IPS-18c (cell line): ENCODE measurements around the gene DAAM1.

Experiments used
- H3K4me3 ChIP-seq: 2 replicates; pipeline ENCODE4 v1.7.0; 2013; ENCODE audit warnings: low read depth, mild to moderate bottlenecking, low read length, moderate library complexity; ENCODE audit not compliant: insufficient read depth
- H3K9me3 ChIP-seq: one replicate; pipeline ENCODE4 v1.6.1; 2013; ENCODE audit warnings: mild to moderate bottlenecking, low read length, moderate library complexity; ENCODE audit not compliant: control insufficient read depth, insufficient read depth

DAAM1 gene

DNA sequence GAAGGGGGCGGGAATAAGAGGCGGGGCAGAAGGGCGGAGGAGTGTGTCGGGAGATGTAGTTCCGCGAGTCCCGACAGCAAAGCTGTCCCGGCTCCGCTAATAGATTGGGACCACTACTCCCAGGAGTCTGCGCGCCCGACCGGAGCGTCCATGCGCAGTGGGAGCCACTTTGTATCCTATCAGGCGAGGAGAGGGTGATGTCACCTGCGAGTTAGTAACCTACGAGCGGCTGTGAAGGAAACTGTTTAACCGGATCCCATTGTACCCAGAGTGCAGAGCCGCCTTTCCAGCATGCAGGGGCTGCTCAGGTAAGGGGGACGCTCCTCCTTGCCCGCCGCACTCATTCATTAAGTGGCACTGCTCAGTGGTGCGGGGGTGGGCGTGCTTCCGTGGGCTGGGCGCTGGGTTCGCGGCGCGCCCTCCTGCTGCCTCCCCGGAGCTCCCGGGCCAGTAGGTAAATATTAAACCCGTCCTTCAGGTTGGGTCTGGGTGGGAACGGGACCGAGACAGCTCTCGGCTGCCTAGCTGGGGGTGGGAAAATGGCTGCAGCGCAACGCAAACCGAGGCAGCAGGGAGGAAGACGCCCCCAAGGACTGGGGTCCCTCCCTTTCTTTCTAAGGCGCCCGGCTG lies at the start of gene DAAM1:
Gene DAAM1 (plus strand): TSS at position 207 of the 630 bp plus-strand sequence. CDS start 74,811 bp downstream, outside the sequence.
- Histone ChIP-seq H3K9me3 (no peaks in the 10 kb centered on the region), H3K4me3 (peak within 1 kb of the TSS; percentile 93)

DNA sequence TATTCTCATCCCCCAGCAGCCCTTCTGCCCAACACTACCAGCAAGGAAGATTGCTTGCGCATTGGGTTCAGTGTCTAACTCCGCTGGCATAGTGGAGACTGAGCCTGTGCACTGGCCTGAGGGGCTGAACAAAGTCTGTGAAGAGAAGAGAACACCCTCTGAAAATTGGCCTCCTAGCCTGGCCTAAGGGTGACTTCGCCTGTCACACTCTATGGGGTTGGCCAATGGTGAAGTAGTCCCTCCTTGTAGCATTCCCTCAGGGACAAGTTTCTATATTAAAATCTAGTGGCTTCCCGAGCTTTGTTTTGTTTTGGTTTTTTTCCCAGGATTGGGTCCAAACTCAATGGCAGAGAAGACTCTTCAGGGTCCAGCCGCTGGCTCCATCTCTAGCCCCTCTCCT lies 49.1 kb upstream of the DAAM1 start:
- no peaks in the 10 kb centered on the region for H3K9me3 ChIP-seq
- H3K4me3 ChIP-seq, result no peak overlapping the region

GRCh38 chr14:59140106-59140843 lies 48.2 kb upstream of the DAAM1 start:
- H3K4me3 ChIP-seq, result no peak overlapping the region
- no peaks in the 10 kb centered on the region for H3K9me3 ChIP-seq

DNA sequence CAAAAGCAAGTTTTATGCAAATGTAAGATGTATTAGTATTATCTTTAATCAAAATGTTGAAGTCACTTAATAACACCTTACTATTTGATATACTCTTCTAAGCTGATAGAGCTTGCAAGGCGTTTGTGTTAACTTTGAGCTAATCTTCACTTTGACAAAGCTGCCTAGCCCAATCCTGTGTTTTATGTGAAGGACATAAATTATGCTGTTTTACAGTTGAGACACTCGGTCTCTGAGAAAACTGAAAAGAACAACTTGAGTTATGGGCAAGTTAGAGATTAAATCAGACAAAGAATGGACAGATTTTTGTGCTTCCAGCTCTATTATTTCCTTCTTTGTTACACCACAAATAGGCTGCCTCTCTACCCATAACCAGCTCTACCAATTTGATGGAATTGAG lies 42.0 kb upstream of the DAAM1 start:
- Histone ChIP-seq H3K4me3 (no peak overlapping the region), H3K9me3 (no peaks in the 10 kb centered on the region)

DNA sequence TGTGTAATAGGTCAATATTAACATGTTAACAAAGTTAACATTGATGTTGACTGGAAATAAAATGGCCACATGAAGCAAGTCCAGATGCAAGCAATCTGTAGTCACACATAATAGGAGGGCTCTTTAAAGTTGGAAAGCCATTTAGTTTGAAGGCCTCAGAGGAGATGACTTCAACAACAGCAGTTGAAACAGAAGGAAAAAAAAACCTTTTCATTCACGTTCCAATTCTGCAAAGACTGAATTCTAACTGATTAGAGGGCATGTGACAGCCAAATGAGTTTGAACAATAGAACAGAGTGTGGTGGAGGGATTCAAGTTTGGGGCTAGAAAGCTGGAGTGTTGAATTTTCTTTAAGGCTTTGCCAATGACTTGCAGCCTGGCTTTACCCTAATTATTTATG lies 41.5 kb upstream of the DAAM1 start:
- H3K9me3 ChIP-seq, result no peaks in the 10 kb centered on the region
- no peak overlapping the region for H3K4me3 ChIP-seq

DNA sequence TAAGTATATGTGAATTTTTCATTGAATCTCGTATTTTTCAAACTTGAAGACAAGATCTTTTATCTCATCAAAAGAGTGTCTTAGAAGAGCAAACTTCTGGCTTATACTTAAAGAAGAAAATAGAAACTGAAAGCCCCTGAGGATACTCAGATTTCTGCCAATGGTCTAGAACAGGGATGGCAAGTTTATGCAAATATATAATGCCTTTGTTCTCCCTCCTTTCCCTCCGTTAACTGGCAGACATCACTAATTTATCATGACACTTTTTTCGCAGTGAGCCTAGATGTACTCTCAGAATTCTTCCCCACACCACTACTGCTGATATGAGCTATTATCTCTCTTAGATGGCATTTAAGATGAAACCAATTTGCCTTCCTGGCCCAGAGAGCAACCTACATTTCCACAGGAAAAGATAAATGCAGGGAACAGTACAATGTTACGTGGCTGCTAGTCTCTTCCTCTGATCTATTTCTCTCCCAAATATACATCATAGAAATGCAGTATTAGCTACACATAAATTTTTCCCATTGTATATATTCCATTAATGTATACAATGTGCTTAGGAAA lies 40.0 kb upstream of the DAAM1 start:
- H3K9me3 ChIP-seq, result no peaks in the 10 kb centered on the region
- H3K4me3 ChIP-seq, result no peak overlapping the region

- Histone ChIP-seq H3K9me3 (no peaks in the 10 kb centered on the region), H3K4me3 (no peak overlapping the region)
These were observed 37.5 kb upstream of the DAAM1 start for GRCh38 chr14:59150990-59151389.

DNA sequence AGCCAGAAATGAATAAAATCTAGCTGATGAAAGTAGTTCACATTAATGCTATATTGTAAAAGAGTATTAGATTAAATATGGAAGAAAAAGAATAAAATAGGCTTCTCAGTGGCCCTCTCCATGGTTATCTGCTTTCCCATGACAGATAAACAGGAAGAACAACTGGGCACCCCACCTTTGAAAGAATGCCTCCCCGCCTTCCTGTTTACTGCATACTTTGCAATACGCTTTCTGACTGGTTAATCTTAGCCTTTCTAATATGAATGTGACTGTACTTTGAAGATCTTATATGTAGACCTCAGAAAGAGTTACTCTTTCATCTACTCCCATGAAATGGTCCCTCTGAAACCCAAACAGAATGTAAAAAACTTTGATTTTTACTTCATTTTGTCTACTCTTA lies 34.1 kb upstream of the DAAM1 start:
- no peak overlapping the region for H3K4me3 ChIP-seq
- no peaks in the 10 kb centered on the region for H3K9me3 ChIP-seq

- Histone ChIP-seq H3K4me3 (no peak overlapping the region), H3K9me3 (no peaks in the 10 kb centered on the region)
These were observed 32.6 kb upstream of the DAAM1 start for GRCh38 chr14:59155886-59156285.

DNA sequence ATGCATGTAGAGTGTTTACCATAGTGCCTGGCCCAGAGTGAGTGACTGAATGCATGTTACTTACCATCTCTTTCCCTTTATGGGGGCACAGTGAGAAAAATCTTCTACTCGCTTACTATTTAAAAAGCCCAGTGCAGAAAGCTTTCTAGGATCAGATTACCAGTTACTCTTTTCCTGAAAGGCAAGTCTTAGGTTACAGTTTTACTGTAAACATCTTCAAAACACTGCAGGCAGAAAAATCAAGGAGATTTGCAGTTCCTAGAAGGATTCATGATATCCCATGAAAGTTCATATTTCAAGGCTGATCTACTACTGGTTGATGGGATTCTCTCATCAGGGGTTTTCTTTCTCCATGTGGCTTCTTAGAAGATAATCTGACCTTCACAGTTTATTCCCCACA lies 29.3 kb upstream of the DAAM1 start:
- Histone ChIP-seq H3K4me3 (no peak overlapping the region), H3K9me3 (no peaks in the 10 kb centered on the region)

DNA sequence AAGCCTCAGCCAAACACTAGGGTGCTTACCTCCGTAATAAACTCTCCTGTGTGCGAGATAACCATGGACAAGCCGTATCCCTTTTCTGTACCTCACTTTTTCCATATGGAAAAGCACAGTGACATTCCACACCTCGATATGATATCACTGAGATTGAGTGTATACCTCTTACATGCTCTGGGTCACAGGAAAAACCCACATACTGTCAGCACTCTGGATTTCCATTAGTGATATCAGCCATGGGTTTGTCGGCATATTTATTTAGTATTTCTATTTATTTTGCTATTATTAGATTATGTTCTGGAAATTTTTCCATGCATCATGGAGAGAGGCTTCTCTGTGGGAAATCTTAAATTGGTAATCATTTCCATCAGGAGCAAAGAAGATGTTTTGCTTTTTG lies 28.0 kb upstream of the DAAM1 start:
- Histone ChIP-seq H3K9me3 (no peaks in the 10 kb centered on the region), H3K4me3 (no peak overlapping the region)

- Histone ChIP-seq H3K9me3 (no peaks in the 10 kb centered on the region), H3K4me3 (no peak overlapping the region)
These were observed 26.8 kb upstream of the DAAM1 start for GRCh38 chr14:59161561-59162175.

DNA sequence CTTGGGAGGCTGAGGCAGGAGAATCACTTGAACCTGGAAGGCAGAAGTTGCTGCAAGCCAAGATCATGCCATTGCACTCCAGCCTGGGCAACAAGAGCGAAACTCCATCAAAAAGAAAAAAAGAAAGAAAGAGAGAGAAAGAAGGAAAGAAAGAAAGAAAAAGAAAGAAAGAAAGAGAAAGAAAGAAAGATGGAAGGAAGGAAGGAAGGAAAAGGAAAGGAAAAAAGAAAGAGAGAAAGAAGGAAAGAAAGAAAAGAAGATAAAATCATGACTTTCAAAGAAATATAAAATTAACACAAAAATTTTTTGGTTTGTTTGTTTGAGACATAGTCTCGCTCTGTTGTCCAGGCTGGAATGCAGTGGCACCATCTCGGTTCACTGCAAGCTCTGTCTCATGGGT lies 22.2 kb upstream of the DAAM1 start:
- no peaks in the 10 kb centered on the region for H3K9me3 ChIP-seq
- no peak overlapping the region for H3K4me3 ChIP-seq

DNA sequence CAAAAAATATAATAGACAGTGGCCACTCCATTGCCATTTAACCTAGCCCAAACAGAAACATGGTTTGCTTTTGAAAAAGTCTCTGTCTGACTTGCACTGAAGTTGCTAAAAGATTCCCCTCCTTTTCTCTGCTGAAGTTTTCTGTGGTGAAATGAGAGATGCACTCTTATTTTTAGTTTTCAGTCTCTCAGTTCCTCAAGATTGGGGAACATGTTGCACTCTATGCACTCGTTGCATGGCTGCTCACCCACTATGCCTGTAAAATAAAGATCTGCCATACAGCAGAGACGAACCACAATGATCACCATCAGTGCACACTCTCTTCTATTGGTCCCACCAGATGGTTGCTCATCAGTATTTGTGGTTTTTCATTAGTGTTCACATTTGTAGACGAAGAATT lies 13.1 kb upstream of the DAAM1 start:
- Histone ChIP-seq H3K4me3 (no peak overlapping the region), H3K9me3 (no peaks in the 10 kb centered on the region)

DNA sequence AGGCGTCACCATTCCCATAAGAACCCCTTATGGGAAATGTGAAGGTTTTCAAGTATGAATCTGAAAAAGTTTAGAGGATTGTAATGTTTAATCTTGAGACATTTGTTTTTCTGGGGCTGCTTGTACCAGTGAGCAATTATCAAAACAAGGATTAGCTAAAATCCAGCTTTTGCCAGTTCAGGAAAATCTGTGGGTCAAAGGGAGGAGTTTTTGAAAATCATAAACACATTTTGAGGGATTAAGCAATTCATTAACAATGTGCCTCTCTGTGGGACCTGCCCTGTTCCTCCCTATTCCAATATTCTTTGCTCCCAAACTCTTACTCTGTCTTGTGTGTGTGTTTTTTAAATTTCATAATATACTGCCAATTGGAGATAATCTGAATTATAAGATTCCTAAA lies 11.7 kb upstream of the DAAM1 start:
- Histone ChIP-seq H3K4me3 (no peak overlapping the region), H3K9me3 (no peaks in the 10 kb centered on the region)

DNA sequence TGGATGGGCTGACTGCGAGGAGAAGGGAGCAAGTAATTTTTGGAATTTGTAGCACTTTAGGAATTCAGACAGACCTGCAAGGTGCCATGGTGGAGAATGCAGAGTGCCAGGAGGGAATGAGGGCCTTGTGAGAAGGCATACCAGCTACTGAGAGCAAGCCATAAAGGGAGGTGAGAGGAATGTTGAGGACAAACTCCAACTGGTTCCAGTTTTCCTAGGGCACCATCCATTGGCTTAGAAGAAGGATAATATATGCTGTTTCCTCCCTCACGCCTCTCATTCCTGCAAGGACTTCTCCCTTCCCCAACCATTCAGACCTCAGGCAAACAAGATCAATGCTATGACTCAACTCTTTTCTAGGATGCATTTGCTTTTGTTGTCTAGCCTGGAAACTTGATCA lies 11.2 kb upstream of the DAAM1 start:
- Histone ChIP-seq H3K9me3 (no peaks in the 10 kb centered on the region), H3K4me3 (no peak overlapping the region)

DNA sequence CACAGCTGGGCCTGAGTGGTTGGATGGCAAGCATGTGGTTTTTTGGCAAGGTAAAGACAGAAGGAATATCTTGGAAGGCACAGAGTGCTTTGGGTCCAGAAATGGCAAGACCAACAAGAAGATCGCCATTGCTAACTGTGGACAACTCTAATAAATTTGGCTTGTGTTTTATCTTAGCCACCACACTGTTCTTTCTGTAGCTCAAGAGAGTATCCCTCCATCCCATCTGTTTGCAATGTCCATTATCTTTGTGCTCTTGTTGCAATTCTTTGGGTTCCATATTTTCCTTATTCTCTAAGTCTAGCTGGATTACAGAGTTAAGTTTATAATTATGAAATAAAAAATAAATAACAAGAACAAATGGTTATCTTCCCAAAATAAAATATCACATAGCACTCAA lies 6.7 kb upstream of the DAAM1 start:
- Histone ChIP-seq H3K4me3 (no peak overlapping the region), H3K9me3 (no peaks in the 10 kb centered on the region)

- no peak overlapping the region for H3K4me3 ChIP-seq
- no peaks in the 10 kb centered on the region for H3K9me3 ChIP-seq
These were observed 5.8 kb upstream of the DAAM1 start for GRCh38 chr14:59182641-59183040.
